Measurements from ENCODE around the gene KLHL29.

KLHL29 gene

GRCh38 chr2:23550553-23550952, 165.6 kb downstream of the KLHL29 start:
- no peak for TF ChIP-seq CTCF (IDR thresholded peaks at IDR 0.05; ENCODE audit: insufficient read depth, missing control alignments)

GRCh38 chr2:23551875-23552274, 166.9 kb downstream of the KLHL29 start:
- no peak for FAIRE-seq

More at GRCh38 chr2:23550553-23550952, 165.6 kb downstream of the KLHL29 start:
- DNase-seq (ENCODE audit: insufficient read length, low spot score) (no peak), FAIRE-seq (no peak)

DNA sequence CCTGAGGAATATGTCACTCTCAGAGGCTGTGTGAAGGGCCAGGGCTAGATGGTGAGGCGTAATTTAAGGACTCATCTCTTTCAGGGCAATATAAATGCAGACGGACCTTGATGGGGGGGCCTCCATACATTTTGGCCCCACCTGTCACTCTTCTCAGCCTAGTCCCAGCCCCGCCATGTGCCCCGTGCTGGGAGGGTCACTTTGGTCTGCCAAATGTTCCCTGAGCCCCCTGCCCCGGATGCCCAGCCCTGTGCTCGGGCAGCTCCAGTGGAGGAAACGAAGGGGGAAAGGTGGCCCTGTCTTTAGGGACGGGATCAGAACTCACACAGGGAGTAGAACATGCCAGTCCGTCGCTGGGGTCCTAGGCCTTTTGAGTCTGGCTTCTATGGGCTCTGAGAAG, 168.6 kb downstream of the KLHL29 start:
- DNase-seq (ENCODE audit: insufficient read length, low spot score) (no peak), FAIRE-seq (no peak)
- no peak for TF ChIP-seq CTCF (IDR thresholded peaks at IDR 0.05; ENCODE audit: insufficient read depth, missing control alignments)

More at GRCh38 chr2:23551875-23552274, 166.9 kb downstream of the KLHL29 start:
- TF ChIP-seq CTCF (IDR thresholded peaks at IDR 0.05; ENCODE audit: insufficient read depth, missing control alignments): no peak
- DNase-seq (ENCODE audit: insufficient read length, low spot score): no peak

- DNase-seq (ENCODE audit: insufficient read length, low spot score): no peak
- no peak for TF ChIP-seq CTCF (IDR thresholded peaks at IDR 0.05; ENCODE audit: insufficient read depth, missing control alignments)
- FAIRE-seq: no peak
Observed at GRCh38 chr2:23554054-23554697, 169.2 kb downstream of the KLHL29 start.

DNA sequence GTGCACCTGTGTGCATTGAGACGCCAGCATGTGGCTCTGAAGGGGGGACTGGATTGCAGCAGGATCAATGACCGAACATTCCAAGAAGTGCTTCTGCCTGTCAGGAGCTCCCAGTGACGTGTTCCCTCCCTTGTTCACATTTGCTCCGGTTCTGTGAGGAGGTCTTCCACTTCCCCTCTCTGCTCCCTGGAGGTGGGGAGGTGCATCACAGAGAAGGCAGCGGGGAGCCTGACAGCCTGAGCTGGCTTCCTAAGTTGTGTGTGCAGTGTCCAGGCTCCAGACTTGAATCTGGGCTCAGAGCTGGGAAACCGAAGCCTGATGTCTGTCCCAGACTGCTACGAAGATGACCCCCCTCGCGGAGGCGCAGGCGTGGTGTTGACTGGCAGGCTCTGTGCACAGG, 171.0 kb downstream of the KLHL29 start:
- DNase-seq (ENCODE audit: insufficient read length, low spot score): no peak
- no peak for TF ChIP-seq CTCF (IDR thresholded peaks at IDR 0.05; ENCODE audit: insufficient read depth, missing control alignments)

DNA sequence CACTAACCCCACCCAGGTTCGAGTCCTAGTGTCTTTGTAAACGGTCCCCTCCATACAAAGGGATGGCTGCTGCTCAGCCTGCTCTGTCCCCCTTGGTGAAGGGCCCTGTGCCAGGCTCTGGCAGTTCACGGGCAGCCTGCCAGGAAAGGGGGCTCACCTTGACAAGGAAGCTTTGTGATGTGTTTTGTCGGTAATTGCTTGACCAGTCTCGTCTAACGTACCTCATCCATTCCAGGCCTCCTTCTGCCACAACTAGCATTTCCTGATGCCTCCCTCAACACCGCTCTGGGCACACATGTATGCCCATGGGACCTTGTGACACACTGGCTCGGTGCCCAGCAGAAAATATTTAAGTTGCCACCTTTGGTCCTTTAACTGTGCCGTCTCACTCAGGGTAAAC, 171.9 kb downstream of the KLHL29 start:
- no peak for TF ChIP-seq CTCF (IDR thresholded peaks at IDR 0.05; ENCODE audit: insufficient read depth, missing control alignments)
- no peak for FAIRE-seq

More for the DNA sequence above, 171.0 kb downstream of the KLHL29 start:
- FAIRE-seq: no peak

DNA sequence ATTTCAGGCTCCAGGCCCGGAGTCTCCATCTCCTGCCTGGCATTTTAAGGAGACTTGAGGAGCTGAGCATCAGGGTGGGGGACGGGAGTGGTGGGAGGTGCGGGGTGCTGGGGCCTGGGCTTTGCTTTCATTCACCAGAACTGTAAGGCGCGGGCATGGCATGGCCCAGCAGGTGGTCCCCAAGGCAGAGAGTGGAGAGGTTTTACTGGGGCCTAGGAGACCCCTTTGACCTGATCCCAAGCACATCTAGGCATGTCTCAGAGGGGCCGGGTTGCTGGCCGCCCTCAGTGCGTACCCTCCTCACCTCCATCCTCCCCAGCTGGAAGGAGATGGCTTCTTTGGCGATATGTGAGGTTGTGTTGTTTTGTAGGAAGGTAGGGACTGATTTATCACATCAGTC, 172.5 kb downstream of the KLHL29 start:
- FAIRE-seq: no peak
- TF ChIP-seq CTCF (IDR thresholded peaks at IDR 0.05; ENCODE audit: insufficient read depth, missing control alignments): no peak
- no peak for DNase-seq (ENCODE audit: insufficient read length, low spot score)

More for the DNA sequence above, 171.9 kb downstream of the KLHL29 start:
- no peak for DNase-seq (ENCODE audit: insufficient read length, low spot score)

Data from D721Med (cell line).